CD14-positive monocyte (primary cell): ENCODE measurements around the gene SLC5A5. TPM values are rescaled to one million over a fixed set of nuclear protein-coding genes. Genes with fewer than 3 reads are reported as not detected.
A peak's percentile ranks its signal among the peaks of the same experiment; 100 is the strongest.

Experiments
- DNase-seq, 3 donors: peaks; one replicate each; pipeline ENCODE4 v3.0.0-alpha.2; 2011 to 2022
- H2AFZ ChIP-seq: 2 replicates; pipeline ENCODE4 v1.6.0; 2012; ENCODE audit warnings: mild to moderate bottlenecking, low read depth, low read length, inconsistent platforms; ENCODE audit not compliant: insufficient read depth, poor library complexity, severe bottlenecking
- H3K27ac ChIP-seq, 2 donors: 1 replicate in 1 of 2; 2 replicates in 1 of 2; pipeline ENCODE4 v1.5.1; 2012 to 2013; ENCODE audit warnings: low read length in 2 of 2, control low read depth in 1 of 2, inconsistent platforms in 1 of 2, low read depth in 1 of 2, mild to moderate bottlenecking in 1 of 2
- H3K27me3 ChIP-seq, 2 donors: one replicate each; pipeline versions ENCODE4 v1.6.0 to v1.6.1; 2011 to 2013; ENCODE audit warnings: low read length in 2 of 2; ENCODE audit not compliant: control insufficient read depth in 2 of 2, insufficient read depth in 2 of 2
- H3K36me3 ChIP-seq, 2 donors: replicated peaks in 1 of 2; 1 replicate in 1 of 2; 2 replicates in 1 of 2; pipeline versions ENCODE4 v1.5.1 to v1.6.1; 2012 to 2013; ENCODE audit warnings: low read length in 2 of 2, control low read depth in 1 of 2, inconsistent platforms in 1 of 2, mild to moderate bottlenecking in 1 of 2; ENCODE audit not compliant: insufficient read depth in 2 of 2, control insufficient read depth in 1 of 2
- H3K4me1 ChIP-seq, 2 donors: 1 replicate in 1 of 2; 2 replicates in 1 of 2; pipeline versions ENCODE4 v1.5.1 to v1.6.1; 2012 to 2013; ENCODE audit warnings: low read length in 2 of 2, control low read depth in 1 of 2, inconsistent platforms in 1 of 2, mild to moderate bottlenecking in 1 of 2, moderate library complexity in 1 of 2; ENCODE audit not compliant: insufficient read depth in 2 of 2, control insufficient read depth in 1 of 2
- H3K4me2 ChIP-seq: replicated peaks from 2 replicates; pipeline ENCODE3; 2012; ENCODE audit warnings: low read length, moderate library complexity, mild to moderate bottlenecking; ENCODE audit not compliant: poor library complexity, severe bottlenecking; ENCODE audit errors: extremely low read depth
- H3K4me3 ChIP-seq, 3 experiments: fragments of 200-600 bp in 1 of 3; sonication (generic) in 1 of 3; replicated peaks in 1 of 3; 1 replicate in 2 of 3; 2 replicates in 1 of 3; pipeline ENCODE4 v1.5.1; 2011 to 2013; ENCODE audit warnings: low read length in 3 of 3, mild to moderate bottlenecking in 3 of 3, control low read depth in 2 of 3, low read depth in 2 of 3, inconsistent platforms in 1 of 3, moderate library complexity in 1 of 3
- H3K79me2 ChIP-seq: 2 replicates; pipeline ENCODE4 v1.6.0; 2012; ENCODE audit warnings: mild to moderate bottlenecking, control low read depth, inconsistent platforms, low read length, moderate library complexity; ENCODE audit not compliant: insufficient read depth
- H3K9ac ChIP-seq: 2 replicates; pipeline ENCODE4 v1.6.0; 2017; ENCODE audit warnings: low read length, mild to moderate bottlenecking; ENCODE audit not compliant: insufficient read depth, poor library complexity, severe bottlenecking
- H3K9me3 ChIP-seq, 2 donors: replicated peaks in 1 of 2; 1 replicate in 1 of 2; 2 replicates in 1 of 2; pipeline versions ENCODE4 v1.5.1 to v1.6.1; 2012 to 2013; ENCODE audit warnings: low read length in 2 of 2, control low read depth in 1 of 2; ENCODE audit not compliant: control insufficient read depth in 1 of 2, insufficient read depth in 1 of 2
- H4K20me1 ChIP-seq: 2 replicates; pipeline ENCODE4 v1.6.0; 2012; ENCODE audit warnings: mild to moderate bottlenecking, low read length, control low read depth, moderate library complexity; ENCODE audit not compliant: insufficient read depth
- H3K27ac Mint-ChIP-seq, 7 donors: one replicate each; pipeline ENCODE4 v1.8.0; 2020; ENCODE audit warnings: mild to moderate bottlenecking in 7 of 7, mixed read lengths in 7 of 7, moderate library complexity in 6 of 7, inconsistent platforms in 2 of 7
- H3K27me3 Mint-ChIP-seq, 3 donors: one replicate each; pipeline ENCODE4 v1.8.0; 2021 to 2022; ENCODE audit warnings: low read depth in 3 of 3, mild to moderate bottlenecking in 3 of 3, mixed read lengths in 3 of 3, moderate library complexity in 3 of 3, inconsistent platforms in 1 of 3
- H3K36me3 Mint-ChIP-seq, 2 donors: one replicate each; pipeline ENCODE4 v1.8.0; 2020; ENCODE audit warnings: mixed read lengths in 2 of 2, inconsistent platforms in 1 of 2, mild to moderate bottlenecking in 1 of 2
- H3K4me1 Mint-ChIP-seq: one replicate; pipeline ENCODE4 v1.8.0; 2020; ENCODE audit warnings: mild to moderate bottlenecking, mixed read lengths
- H3K4me3 Mint-ChIP-seq, 2 donors: one replicate each; pipeline ENCODE4 v1.8.0; 2020; ENCODE audit warnings: mild to moderate bottlenecking in 2 of 2, mixed read lengths in 2 of 2, moderate library complexity in 1 of 2
- H3K9me3 Mint-ChIP-seq, 7 donors: one replicate each; pipeline ENCODE4 v1.8.0; 2020 to 2022; ENCODE audit warnings: mixed read lengths in 7 of 7, mild to moderate bottlenecking in 6 of 7, moderate library complexity in 6 of 7, inconsistent platforms in 2 of 7
- WGBS: methylation state at CpG from one replicate; pipeline ENCODE4 v1.1.5; 2013; ENCODE audit warnings: missing lambda C conversion rate; ENCODE audit not compliant: insufficient coverage; 5-methylcytosine and 5-hydroxymethylcytosine counted together
- intact Hi-C, 2 donors: fragments of 100-400 bp; cut with micrococcal nuclease; formaldehyde crosslinking; loops; one replicate each; pipeline versions ENCODE4 v1.15.0 to v1.15.1; 2023
- polyA plus RNA-seq, 3 donors: library from polyadenylated mRNA; depleted of rRNA in 1 of 3; unstranded in 2 of 3; stranded (reverse) in 1 of 3; fragments of 300-500 nt in 2 of 3; fragments of >200 nt in 1 of 3; fragmentation: Illumina TruSeq in 2 of 3; gene quantifications; 1 replicate in 2 of 3; 2 replicates in 1 of 3; pipeline ENCODE4 v1.2.3, GENCODE V29; 2012 to 2021
- TF ChIP-seq, protein P1 (sequence below): fragments of 200-600 bp; IDR thresholded peaks from one replicate; pipeline ENCODE4 v1.8.0; 2022; ENCODE audit warnings: antibody characterized with exemption, mild to moderate bottlenecking

SLC5A5 gene
- polyA plus RNA-seq, 3 donors: 0.03 TPM; not detected in 2

DNA sequence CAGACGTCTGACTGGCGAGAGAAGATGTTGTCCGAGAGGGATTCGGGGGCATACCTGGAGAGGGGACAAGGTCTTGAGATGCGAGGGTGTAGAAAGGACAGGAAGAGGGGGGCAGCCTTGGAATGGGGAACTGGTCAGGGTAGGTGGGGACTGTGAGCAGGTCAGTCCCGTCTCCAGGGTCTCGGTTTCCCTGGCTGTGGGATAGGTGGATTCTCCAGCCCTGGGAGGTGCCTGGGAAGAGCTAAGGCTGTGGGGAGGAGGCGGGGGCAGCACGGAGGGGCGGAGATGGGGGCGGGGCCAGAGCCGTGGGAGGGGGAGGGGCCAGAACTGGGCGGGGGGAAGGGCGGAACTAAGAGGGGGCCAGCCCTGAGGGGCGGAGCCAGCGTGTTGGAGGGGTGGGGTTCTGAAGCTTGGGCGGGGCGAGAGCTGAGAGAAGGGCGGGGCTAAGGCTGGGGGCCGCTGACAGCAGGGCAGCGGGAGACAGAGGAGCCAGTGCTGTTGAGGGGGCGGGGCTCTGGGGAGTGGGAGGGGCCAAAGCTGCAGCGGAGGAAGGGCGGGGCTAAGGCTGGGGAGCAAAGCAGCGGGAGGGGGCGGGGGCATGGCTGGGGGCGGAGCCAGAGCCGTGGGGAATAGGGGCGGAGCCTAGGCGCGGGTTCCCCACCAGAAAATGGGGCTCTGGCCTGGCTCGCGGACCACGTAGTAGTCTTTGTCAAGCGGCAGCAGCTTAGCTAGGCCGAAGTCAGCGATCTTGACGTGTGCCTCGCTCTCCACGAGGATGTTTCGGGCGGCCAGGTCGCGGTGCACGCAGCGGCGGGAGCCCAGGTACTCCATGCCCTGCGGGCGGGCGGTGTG lies 41.0 kb upstream of the SLC5A5 start:
- Mint-ChIP-seq H3K27me3 (no peaks in the 10 kb centered on the region), H3K4me1 (peaks cover 11% of the 10 kb centered on the region), H3K9me3 (peaks cover 2 to 7% (median 5%) of the 10 kb centered on the region in 7 donors), H3K27ac (peak overlapping the region in 2 of 7 donors; percentile 31 to 64), H3K4me3 (no peak overlapping the region), H3K36me3 (peaks cover 55 to 76% of the 10 kb centered on the region in 2 donors)
- H3K36me3 ChIP-seq: peaks cover 46 to 58% of the 10 kb centered on the region in 2 donors
- H3K27me3 ChIP-seq: no peaks in the 10 kb centered on the region
- no peaks in the 10 kb centered on the region for H4K20me1 ChIP-seq
- intact Hi-C loops: no loop called here
- H3K9me3 ChIP-seq: peaks cover 0 to 5% of the 10 kb centered on the region in 2 donors
- no peak overlapping the region for H3K9ac ChIP-seq
- no peak for DNase-seq
- no peak overlapping the region for H3K4me2 ChIP-seq
- no peak overlapping the region for H3K27ac ChIP-seq
- WGBS: 91% methylated on average over 42 of the region's 50 CpGs
- H3K4me3 ChIP-seq: no peak overlapping the region
- TF ChIP-seq, protein P1, sequence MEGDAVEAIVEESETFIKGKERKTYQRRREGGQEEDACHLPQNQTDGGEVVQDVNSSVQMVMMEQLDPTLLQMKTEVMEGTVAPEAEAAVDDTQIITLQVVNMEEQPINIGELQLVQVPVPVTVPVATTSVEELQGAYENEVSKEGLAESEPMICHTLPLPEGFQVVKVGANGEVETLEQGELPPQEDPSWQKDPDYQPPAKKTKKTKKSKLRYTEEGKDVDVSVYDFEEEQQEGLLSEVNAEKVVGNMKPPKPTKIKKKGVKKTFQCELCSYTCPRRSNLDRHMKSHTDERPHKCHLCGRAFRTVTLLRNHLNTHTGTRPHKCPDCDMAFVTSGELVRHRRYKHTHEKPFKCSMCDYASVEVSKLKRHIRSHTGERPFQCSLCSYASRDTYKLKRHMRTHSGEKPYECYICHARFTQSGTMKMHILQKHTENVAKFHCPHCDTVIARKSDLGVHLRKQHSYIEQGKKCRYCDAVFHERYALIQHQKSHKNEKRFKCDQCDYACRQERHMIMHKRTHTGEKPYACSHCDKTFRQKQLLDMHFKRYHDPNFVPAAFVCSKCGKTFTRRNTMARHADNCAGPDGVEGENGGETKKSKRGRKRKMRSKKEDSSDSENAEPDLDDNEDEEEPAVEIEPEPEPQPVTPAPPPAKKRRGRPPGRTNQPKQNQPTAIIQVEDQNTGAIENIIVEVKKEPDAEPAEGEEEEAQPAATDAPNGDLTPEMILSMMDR: no peak
- peaks cover 12 to 17% of the 10 kb centered on the region in 2 donors for H3K4me1 ChIP-seq
- H3K79me2 ChIP-seq: no peaks in the 10 kb centered on the region
- no peak overlapping the region for H2AFZ ChIP-seq

DNA sequence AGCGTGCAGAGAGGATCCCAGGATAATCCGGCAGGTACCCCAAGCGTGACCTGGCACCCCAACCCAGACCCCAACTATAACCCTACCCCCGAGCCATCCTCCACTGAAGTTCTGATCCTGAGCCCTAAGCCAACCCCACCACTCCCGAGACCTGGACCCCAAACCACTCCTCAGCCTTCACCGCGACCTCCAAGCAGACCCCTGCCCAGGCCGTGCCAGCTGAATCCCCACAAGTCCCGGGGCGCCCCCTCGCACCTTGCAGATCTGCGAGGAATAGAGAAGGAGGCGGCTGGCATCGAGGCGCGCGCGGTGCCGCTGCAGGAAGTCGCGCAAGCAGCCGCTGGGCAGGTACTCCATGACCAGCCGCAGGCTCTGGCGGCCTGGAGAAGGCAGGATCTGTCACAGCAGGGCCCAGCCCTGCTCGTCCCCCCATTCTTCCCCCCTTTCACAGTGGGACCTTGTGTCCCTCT lies 40.3 kb upstream of the SLC5A5 start:
- intact Hi-C loops: no loop called here
- Histone ChIP-seq H3K27ac (no peak overlapping the region), H3K4me2 (no peak overlapping the region), H3K4me3 (no peak overlapping the region), H3K9ac (no peak overlapping the region), H3K79me2 (no peaks in the 10 kb centered on the region), H3K9me3 (peaks cover 0 to 5% of the 10 kb centered on the region in 2 donors), H3K27me3 (no peaks in the 10 kb centered on the region), H3K36me3 (peaks cover 49 to 63% of the 10 kb centered on the region in 2 donors), H2AFZ (no peak overlapping the region), H3K4me1 (peaks cover 12 to 17% of the 10 kb centered on the region in 2 donors), H4K20me1 (no peaks in the 10 kb centered on the region)
- peaks cover 2 to 7% (median 5%) of the 10 kb centered on the region in 7 donors for H3K9me3 Mint-ChIP-seq
- over 99% methylated on average over 23 of the region's 25 CpGs for WGBS
- peaks cover 11% of the 10 kb centered on the region for H3K4me1 Mint-ChIP-seq
- no peak overlapping the region for H3K4me3 Mint-ChIP-seq
- no peaks in the 10 kb centered on the region for H3K27me3 Mint-ChIP-seq
- TF ChIP-seq, protein P1: no peak
- H3K36me3 Mint-ChIP-seq: peaks cover 61 to 78% of the 10 kb centered on the region in 2 donors
- peak overlapping the region in 1 of 7 donors; percentile 65 for H3K27ac Mint-ChIP-seq
- no peak for DNase-seq
